Endodermal cell (in vitro differentiated cells): ENCODE results near the gene FTSJ3. TPM values are rescaled to one million over a fixed set of nuclear protein-coding genes. Genes with fewer than 3 reads are reported as not detected.
A peak's percentile ranks its signal among the peaks of the same experiment; 100 is the strongest.

ENCODE experiments used
- DNase-seq: peaks from one replicate; pipeline ENCODE4 v3.0.0-alpha.2; 2017
- H3K27ac ChIP-seq: 2 replicates; pipeline ENCODE4 v1.5.1; 2013; ENCODE audit warnings: mild to moderate bottlenecking, low read depth, low read length, moderate library complexity
- H3K27me3 ChIP-seq: 2 replicates; pipeline ENCODE4 v1.6.1; 2013; ENCODE audit warnings: mild to moderate bottlenecking, low read length, moderate library complexity; ENCODE audit not compliant: insufficient read depth, control insufficient read depth, poor library complexity, severe bottlenecking
- H3K36me3 ChIP-seq: 2 replicates; pipeline ENCODE4 v1.7.0; 2013; ENCODE audit warnings: mild to moderate bottlenecking, low read length, moderate library complexity; ENCODE audit not compliant: control insufficient read depth, insufficient read depth
- H3K4me1 ChIP-seq: one replicate; pipeline ENCODE4 v1.7.0; 2013; ENCODE audit warnings: low read length; ENCODE audit not compliant: control insufficient read depth, insufficient read depth
- H3K4me3 ChIP-seq: 2 replicates; pipeline ENCODE4 v1.5.1; 2013; ENCODE audit warnings: mild to moderate bottlenecking, low read length, moderate library complexity
- H3K9ac ChIP-seq: 2 replicates; pipeline ENCODE4 v1.6.1; 2013; ENCODE audit warnings: mild to moderate bottlenecking, low read length, moderate library complexity; ENCODE audit not compliant: poor library complexity, severe bottlenecking; ENCODE audit errors: extremely low read depth
- H3K9me3 ChIP-seq: 2 replicates; pipeline ENCODE4 v1.6.1; 2013; ENCODE audit warnings: mild to moderate bottlenecking, low read length, moderate library complexity; ENCODE audit not compliant: control insufficient read depth
- H3K27ac Mint-ChIP-seq: 2 replicates; pipeline ENCODE4 v1.8.0; 2020; ENCODE audit warnings: mixed read lengths
- H3K27me3 Mint-ChIP-seq: 2 replicates; pipeline ENCODE4 v1.8.0; 2021; ENCODE audit warnings: mild to moderate bottlenecking, mixed read lengths; ENCODE audit not compliant: insufficient read depth
- H3K36me3 Mint-ChIP-seq: 2 replicates; pipeline ENCODE4 v1.8.0; 2020; ENCODE audit warnings: low read depth, mixed read lengths
- H3K4me1 Mint-ChIP-seq: 2 replicates; pipeline ENCODE4 v1.8.0; 2020; ENCODE audit warnings: mixed read lengths
- H3K4me3 Mint-ChIP-seq: 2 replicates; pipeline ENCODE4 v1.8.0; 2020; ENCODE audit warnings: mild to moderate bottlenecking, moderate library complexity, mixed read lengths
- H3K9me3 Mint-ChIP-seq: 2 replicates; pipeline ENCODE4 v1.8.0; 2020; ENCODE audit warnings: mild to moderate bottlenecking, mixed read lengths
- WGBS, 2 experiments: methylation state at CpG; one replicate each; pipeline versions ENCODE4 v1.1.5 to v1.1.7; 2013; ENCODE audit warnings: missing lambda C conversion rate in 2 of 2, mixed read lengths in 1 of 2; ENCODE audit not compliant: insufficient coverage in 1 of 2, insufficient read length in 1 of 2; 5-methylcytosine and 5-hydroxymethylcytosine counted together
- total RNA-seq, 2 donors: library from RNA; stranded (reverse); fragmentation: NEBNext Ultra II Directional in 1 of 2; extraction: Animal tissue kit (Norgen Biotek cat#: 25700) in 1 of 2; gene quantifications; 2 replicates in 1 of 2; 3 replicates in 1 of 2; pipeline ENCODE4 v1.2.1, GENCODE V29; 2021
- TF ChIP-seq, protein P1 (sequence below): fragments of 200-600 bp; sonication (generic); conservative IDR thresholded peaks from 2 replicates; pipeline ENCODE4 v1.5.0; 2021; ENCODE audit warnings: antibody characterized with exemption, mild to moderate bottlenecking

Gene FTSJ3
- total RNA-seq, 2 donors from 2014 or later, result 58.5 to 72.3 TPM

DNA sequence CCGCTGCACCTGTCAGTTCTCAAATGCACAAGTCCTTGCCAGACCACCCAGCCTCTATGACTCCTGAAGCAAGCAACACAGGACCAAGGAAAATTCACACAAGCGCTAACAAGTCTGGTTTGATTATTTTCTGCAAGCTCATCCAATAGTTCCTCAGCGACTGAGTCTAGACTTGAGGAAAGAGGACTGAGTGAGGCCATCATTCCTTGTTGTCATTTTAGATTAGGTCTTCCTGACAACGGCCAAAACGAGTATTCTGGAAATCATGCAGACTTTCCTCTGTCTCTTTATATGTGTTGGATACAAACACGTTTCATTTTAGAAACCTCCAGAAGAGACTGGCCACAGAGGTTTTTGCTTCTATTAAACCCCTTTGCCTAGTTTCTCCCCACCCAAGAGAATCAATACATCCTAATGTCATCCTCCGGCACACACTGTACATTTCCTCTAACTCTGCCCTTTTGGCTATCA lies 54.6 kb downstream of the FTSJ3 start:
- no peaks in the 10 kb centered on the region for H3K9me3 Mint-ChIP-seq
- H3K27ac Mint-ChIP-seq, result peak overlapping the region; percentile 100
- H3K36me3 Mint-ChIP-seq, result peaks cover 14% of the 10 kb centered on the region
- peaks cover 17% of the 10 kb centered on the region for H3K4me1 Mint-ChIP-seq
- H3K27me3 ChIP-seq, result no peaks in the 10 kb centered on the region
- 13 to 15% methylated on average over 7 of the region's 7 CpGs for WGBS, 2 experiments
- H3K36me3 ChIP-seq, result peaks cover 29% of the 10 kb centered on the region
- DNase-seq, result no peak
- no peaks in the 10 kb centered on the region for H3K9me3 ChIP-seq
- H3K4me3 Mint-ChIP-seq, result peak overlapping the region; percentile 97
- H3K4me3 ChIP-seq, result peak overlapping the region; percentile 89
- no peaks in the 10 kb centered on the region for H3K27me3 Mint-ChIP-seq
- peak overlapping the region; percentile 97 for H3K9ac ChIP-seq
- TF ChIP-seq, protein P1, sequence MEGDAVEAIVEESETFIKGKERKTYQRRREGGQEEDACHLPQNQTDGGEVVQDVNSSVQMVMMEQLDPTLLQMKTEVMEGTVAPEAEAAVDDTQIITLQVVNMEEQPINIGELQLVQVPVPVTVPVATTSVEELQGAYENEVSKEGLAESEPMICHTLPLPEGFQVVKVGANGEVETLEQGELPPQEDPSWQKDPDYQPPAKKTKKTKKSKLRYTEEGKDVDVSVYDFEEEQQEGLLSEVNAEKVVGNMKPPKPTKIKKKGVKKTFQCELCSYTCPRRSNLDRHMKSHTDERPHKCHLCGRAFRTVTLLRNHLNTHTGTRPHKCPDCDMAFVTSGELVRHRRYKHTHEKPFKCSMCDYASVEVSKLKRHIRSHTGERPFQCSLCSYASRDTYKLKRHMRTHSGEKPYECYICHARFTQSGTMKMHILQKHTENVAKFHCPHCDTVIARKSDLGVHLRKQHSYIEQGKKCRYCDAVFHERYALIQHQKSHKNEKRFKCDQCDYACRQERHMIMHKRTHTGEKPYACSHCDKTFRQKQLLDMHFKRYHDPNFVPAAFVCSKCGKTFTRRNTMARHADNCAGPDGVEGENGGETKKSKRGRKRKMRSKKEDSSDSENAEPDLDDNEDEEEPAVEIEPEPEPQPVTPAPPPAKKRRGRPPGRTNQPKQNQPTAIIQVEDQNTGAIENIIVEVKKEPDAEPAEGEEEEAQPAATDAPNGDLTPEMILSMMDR, result no peak
- peak overlapping the region; percentile 90 for H3K27ac ChIP-seq
- no peaks in the 10 kb centered on the region for H3K4me1 ChIP-seq

Other genes starting within 250 kb of the FTSJ3 start
- 10 to 100 TPM; 19.6 to 20.3 TPM for gene TACO1, start 226.8 kb downstream of the FTSJ3 start, total RNA-seq
- gene MAP3K3, start 205.2 kb downstream of the FTSJ3 start, total RNA-seq, result 10 to 100 TPM; 19.9 to 23.3 TPM
- 100 to 1,000 TPM in 1 of 2 donors, 10 to 100 TPM in 1; 97.5 to 111 TPM for gene LIMD2, start 127.5 kb downstream of the FTSJ3 start, total RNA-seq
- 10 to 100 TPM; 49.7 to 73.1 TPM for gene STRADA, start 85.9 kb downstream of the FTSJ3 start, total RNA-seq
- 10 to 100 TPM; 57.3 to 65.7 TPM for gene CCDC47, start 54.1 kb downstream of the FTSJ3 start, total RNA-seq
- gene DDX42, start 53.5 kb downstream of the FTSJ3 start, total RNA-seq, result 100 to 1,000 TPM; 154 to 171 TPM
- 100 to 1,000 TPM; 137 TPM for gene PSMC5, start 232 bp downstream of the FTSJ3 start, total RNA-seq
- gene SMARCD2, start 15.0 kb upstream of the FTSJ3 start, total RNA-seq, result 10 to 100 TPM; 68.8 to 82.1 TPM
- gene CSH2, start 46.0 kb upstream of the FTSJ3 start, total RNA-seq, result under 1 TPM in 1 of 2 donors, not detected in 1; 0.57 TPM
- under 1 TPM; 0.42 to 0.49 TPM for gene GH2, start 54.3 kb upstream of the FTSJ3 start, total RNA-seq
- gene CSH1, start 68.9 kb upstream of the FTSJ3 start, total RNA-seq, result under 1 TPM in 1 of 2 donors, not detected in 1; 0.64 TPM
- not detected for gene CSHL1, start 83.6 kb upstream of the FTSJ3 start, total RNA-seq
- not detected for gene GH1, start 91.2 kb upstream of the FTSJ3 start, total RNA-seq
- gene CD79B, start 104.7 kb upstream of the FTSJ3 start, total RNA-seq, result under 1 TPM; 0.35 to 0.44 TPM
- 1 to 10 TPM; 3.9 to 4.4 TPM for gene SCN4A, start 145.3 kb upstream of the FTSJ3 start, total RNA-seq
- gene PRR29, start 170.7 kb upstream of the FTSJ3 start, total RNA-seq, result 1 to 10 TPM; 3.3 to 6.1 TPM
- under 1 TPM in 1 of 2 donors, not detected in 1; 0.75 TPM for gene ICAM2, start 193.0 kb upstream of the FTSJ3 start, total RNA-seq